BE2C (cell line): ENCODE measurements around the gene SHC3.

ENCODE experiments used
- DNase-seq: peaks from one replicate; pipeline ENCODE4 v3.0.0-alpha.2; 2020
- H3K27me3 ChIP-seq: fragments of 250-450 bp; sonication (Bioruptor Pico); 2 replicates; pipeline ENCODE4 v1.5.1; 2020; ENCODE audit warnings: mild to moderate bottlenecking
- H3K36me3 ChIP-seq: fragments of 250-450 bp; sonication (Bioruptor Pico); 2 replicates; pipeline ENCODE4 v1.5.1; 2020; ENCODE audit warnings: mild to moderate bottlenecking
- H3K4me1 ChIP-seq: fragments of 250-450 bp; sonication (Bioruptor Pico); 2 replicates; pipeline ENCODE4 v1.5.1; 2020
- H3K4me3 ChIP-seq: 2 replicates; pipeline ENCODE4 v1.5.1; 2011; ENCODE audit warnings: low read depth, low read length
- H3K9me3 ChIP-seq: fragments of 250-450 bp; sonication (Bioruptor Pico); 2 replicates; pipeline ENCODE4 v1.5.1; 2020
- TF ChIP-seq, protein P1 (sequence below): IDR thresholded peaks from 2 replicates; pipeline ENCODE4 v1.5.1; 2012; ENCODE audit warnings: mild to moderate bottlenecking, low read depth, low read length

Gene SHC3

DNA sequence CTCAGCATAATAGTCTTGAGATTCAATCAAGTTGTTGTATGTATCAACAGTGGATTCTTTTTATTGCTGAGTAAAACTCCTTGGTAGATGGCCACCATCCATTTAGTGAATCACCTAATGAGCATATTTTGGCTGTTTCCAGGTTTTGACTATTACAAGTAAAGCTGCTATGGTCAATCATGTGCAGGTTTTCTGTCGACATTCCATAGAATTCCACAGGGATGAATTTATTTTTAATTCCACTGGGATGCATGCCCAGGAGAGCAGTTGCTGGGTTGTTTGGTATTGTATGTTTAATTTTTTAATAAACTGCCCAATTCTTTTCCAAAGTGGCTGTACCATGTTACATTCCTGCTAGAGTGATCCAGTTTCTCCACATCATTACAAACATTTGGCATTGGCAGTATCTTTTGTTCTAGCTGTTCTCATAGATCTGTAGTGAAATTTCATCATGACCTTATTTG is 197.8 kb downstream of the SHC3 start:
- no peaks in the 10 kb centered on the region for H3K27me3 ChIP-seq
- no peaks in the 10 kb centered on the region for H3K36me3 ChIP-seq
- DNase-seq, result no peak
- no peak overlapping the region for H3K4me3 ChIP-seq
- TF ChIP-seq, protein P1, sequence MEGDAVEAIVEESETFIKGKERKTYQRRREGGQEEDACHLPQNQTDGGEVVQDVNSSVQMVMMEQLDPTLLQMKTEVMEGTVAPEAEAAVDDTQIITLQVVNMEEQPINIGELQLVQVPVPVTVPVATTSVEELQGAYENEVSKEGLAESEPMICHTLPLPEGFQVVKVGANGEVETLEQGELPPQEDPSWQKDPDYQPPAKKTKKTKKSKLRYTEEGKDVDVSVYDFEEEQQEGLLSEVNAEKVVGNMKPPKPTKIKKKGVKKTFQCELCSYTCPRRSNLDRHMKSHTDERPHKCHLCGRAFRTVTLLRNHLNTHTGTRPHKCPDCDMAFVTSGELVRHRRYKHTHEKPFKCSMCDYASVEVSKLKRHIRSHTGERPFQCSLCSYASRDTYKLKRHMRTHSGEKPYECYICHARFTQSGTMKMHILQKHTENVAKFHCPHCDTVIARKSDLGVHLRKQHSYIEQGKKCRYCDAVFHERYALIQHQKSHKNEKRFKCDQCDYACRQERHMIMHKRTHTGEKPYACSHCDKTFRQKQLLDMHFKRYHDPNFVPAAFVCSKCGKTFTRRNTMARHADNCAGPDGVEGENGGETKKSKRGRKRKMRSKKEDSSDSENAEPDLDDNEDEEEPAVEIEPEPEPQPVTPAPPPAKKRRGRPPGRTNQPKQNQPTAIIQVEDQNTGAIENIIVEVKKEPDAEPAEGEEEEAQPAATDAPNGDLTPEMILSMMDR, result no peak
- no peaks in the 10 kb centered on the region for H3K4me1 ChIP-seq
- H3K9me3 ChIP-seq, result no peaks in the 10 kb centered on the region

DNA sequence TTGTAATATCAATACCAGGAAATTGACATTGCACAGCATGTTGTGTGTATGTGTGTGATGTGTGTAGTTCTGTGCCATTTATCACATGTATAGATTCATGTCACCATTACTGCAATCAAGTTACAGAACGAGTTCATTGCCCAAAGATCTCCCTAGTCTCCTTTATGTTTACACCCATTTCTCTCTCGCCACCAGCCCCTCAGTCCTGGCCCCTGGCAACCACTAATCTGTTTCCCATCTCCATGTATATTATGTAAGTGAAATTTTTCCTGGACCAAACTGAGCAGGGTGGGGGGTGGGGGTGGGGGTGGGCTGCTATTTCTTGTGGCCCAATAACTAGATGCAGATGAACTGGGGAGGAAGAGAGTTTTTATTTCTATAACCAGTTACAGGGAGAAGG is 198.8 kb downstream of the SHC3 start:
- no peaks in the 10 kb centered on the region for H3K4me1 ChIP-seq
- no peak for DNase-seq
- no peaks in the 10 kb centered on the region for H3K36me3 ChIP-seq
- H3K4me3 ChIP-seq, result no peak overlapping the region
- TF ChIP-seq, protein P1, result no peak
- H3K9me3 ChIP-seq, result no peaks in the 10 kb centered on the region
- H3K27me3 ChIP-seq, result no peaks in the 10 kb centered on the region

- TF ChIP-seq, protein P1, result no peak
- Histone ChIP-seq H3K4me1 (no peaks in the 10 kb centered on the region), H3K4me3 (no peak overlapping the region), H3K9me3 (0 out of 2 replicates have a peak, but pooled peaks cover under 1% of the 10 kb centered on the region), H3K27me3 (no peaks in the 10 kb centered on the region), H3K36me3 (no peaks in the 10 kb centered on the region)
- no peak for DNase-seq
Measured at GRCh38 chr9:88979021-88979420, 199.6 kb downstream of the SHC3 start.

DNA sequence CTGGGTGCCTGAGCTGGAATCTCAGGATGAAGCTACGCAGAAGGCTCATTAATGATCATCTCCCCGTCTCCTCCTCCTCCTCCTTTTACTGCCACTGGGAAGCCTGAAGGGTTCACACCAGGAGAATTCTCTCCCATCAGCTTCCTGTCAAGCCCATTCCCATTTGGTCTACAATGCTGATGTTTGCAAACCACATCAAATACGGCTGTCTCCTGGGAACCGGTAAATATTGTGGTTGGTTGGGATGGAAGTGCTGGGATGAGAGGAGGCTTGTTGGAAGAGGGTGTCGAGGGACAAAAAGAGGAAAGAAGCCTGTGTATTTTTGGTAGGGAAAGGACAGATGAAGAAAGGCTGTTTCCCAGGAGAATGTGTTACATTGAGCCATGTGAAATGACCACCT is 200.6 kb downstream of the SHC3 start:
- no peak for DNase-seq
- Histone ChIP-seq H3K36me3 (no peaks in the 10 kb centered on the region), H3K4me1 (no peaks in the 10 kb centered on the region), H3K4me3 (no peak overlapping the region), H3K9me3 (0 out of 2 replicates have a peak, but pooled peaks cover 3% of the 10 kb centered on the region), H3K27me3 (no peaks in the 10 kb centered on the region)
- TF ChIP-seq, protein P1, result no peak

DNA sequence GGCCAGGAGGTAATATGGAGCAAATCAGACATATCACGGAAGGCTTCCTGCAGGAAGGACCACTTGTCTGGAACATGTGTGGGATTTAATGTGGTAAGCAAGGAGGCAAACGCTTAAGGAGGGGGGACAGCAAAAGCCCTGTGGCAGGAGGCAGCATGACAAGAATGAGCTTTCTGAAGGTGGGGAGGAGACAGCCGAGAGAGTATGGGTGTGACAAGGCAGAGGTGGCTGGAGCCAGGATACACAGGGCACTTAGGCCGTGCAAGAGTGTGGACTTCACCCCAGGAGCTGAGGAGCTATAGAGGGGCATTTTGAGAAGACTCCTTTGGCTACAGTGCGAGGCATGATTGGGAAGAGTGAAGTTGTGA is 201.7 kb downstream of the SHC3 start:
- no peaks in the 10 kb centered on the region for H3K4me1 ChIP-seq
- TF ChIP-seq, protein P1, result no peak
- H3K27me3 ChIP-seq, result no peaks in the 10 kb centered on the region
- H3K36me3 ChIP-seq, result no peaks in the 10 kb centered on the region
- H3K9me3 ChIP-seq, result 0 out of 2 replicates have a peak, but pooled peaks cover 3% of the 10 kb centered on the region
- DNase-seq, result no peak
- H3K4me3 ChIP-seq, result no peak overlapping the region

DNA sequence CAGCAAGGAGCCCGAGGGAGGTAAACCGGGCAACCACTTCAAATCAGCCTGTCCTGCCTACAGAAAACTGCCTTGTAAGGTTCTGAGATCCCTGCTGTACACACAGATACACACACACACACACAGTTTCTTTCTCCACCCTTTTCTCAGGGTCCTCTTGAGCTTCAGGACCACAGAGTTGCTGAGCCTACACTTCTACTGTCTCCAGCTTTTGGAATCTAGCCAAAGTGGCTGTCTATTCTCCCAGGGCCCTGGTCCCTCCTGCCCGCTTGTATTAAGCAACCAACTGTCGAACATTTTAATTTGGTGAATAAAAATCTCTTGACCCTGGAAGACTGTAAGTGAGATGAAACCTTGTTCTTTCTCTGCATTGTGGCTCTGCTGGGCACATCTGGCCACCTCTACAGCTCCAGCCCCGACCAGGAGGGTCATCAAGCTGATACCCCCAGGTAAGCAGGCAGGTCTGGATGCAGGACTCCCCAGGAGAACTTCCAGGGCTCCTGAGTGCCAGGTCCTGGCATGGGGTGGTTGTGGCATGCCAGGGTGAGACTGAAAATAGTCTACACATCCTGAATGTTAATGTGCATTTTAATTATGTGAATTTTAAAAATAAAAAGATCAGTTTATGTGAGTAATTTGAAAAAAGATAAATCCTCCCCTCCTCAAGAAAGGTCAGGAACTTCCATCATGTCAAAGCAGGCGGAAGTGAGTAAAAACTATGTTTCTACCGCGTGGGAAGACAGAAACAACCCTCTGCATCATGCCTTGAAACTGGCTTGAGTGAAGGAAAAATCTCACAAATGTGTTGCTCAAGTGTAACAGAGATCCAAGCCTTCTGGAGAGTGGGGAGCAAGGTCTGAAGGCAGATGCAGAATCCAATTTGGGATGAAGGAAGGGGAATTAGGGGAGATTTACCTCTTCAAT is 202.4 kb downstream of the SHC3 start:
- Histone ChIP-seq H3K4me1 (no peaks in the 10 kb centered on the region), H3K27me3 (no peaks in the 10 kb centered on the region), H3K4me3 (no peak overlapping the region), H3K9me3 (0 out of 2 replicates have a peak, but pooled peaks cover 3% of the 10 kb centered on the region), H3K36me3 (no peaks in the 10 kb centered on the region)
- DNase-seq, result no peak
- TF ChIP-seq, protein P1, result no peak
